B cell (primary cell): Measurements from ENCODE around the gene CDK9. TPM values are rescaled to one million over a fixed set of nuclear protein-coding genes. Genes with fewer than 3 reads are reported as not detected.
A peak's percentile ranks its signal among the peaks of the same experiment; 100 is the strongest.

ENCODE experiments used
- ATAC-seq: fragments of 200-7000 bp; cut with Tn5 transposase; one replicate; pipeline ENCODE4 v1.10.0; 2021; ENCODE audit warnings: low read depth, mild to moderate bottlenecking, moderate number of reproducible peaks, moderate library complexity
- CTCF ChIA-PET: fragments of 350-600 bp; sonication (Branson Sonifier 250); formaldehyde crosslinking; loops from one replicate; lab custom pipeline; 2021; ENCODE audit warnings: antibody characterized with exemption, inconsistent platforms; lab: Charles Lee
- POLR2A ChIA-PET: fragments of 350-600 bp; sonication (Branson Sonifier 250); formaldehyde crosslinking; loops from one replicate; lab custom pipeline; 2021; ENCODE audit warnings: antibody characterized with exemption; lab: Charles Lee
- DNase-seq: peaks from one replicate; pipeline ENCODE4 v3.0.0; 2013
- H2AFZ ChIP-seq: 2 replicates; pipeline ENCODE4 v1.6.1; 2012; ENCODE audit warnings: mild to moderate bottlenecking, low read depth, low read length; ENCODE audit not compliant: insufficient read depth, poor library complexity, severe bottlenecking
- H3K27ac ChIP-seq, 2 donors: 1 replicate in 1 of 2; 2 replicates in 1 of 2; pipeline ENCODE4 v1.5.1; 2012 to 2013; ENCODE audit warnings: low read length in 2 of 2, mild to moderate bottlenecking in 2 of 2, moderate library complexity in 1 of 2
- H3K27me3 ChIP-seq, 4 experiments: fragments of 200-600 bp in 1 of 4; sonication (generic) in 1 of 4; replicated peaks in 1 of 4; 1 replicate in 2 of 4; 2 replicates in 2 of 4; pipeline versions ENCODE4 v1.6.1 to v1.7.0; 2013 to 2016; ENCODE audit warnings: low read length in 3 of 4, mild to moderate bottlenecking in 2 of 4, mixed read lengths in 1 of 4, moderate library complexity in 1 of 4; ENCODE audit not compliant: insufficient read depth in 4 of 4, control insufficient read depth in 3 of 4; ENCODE audit errors: control extremely low read depth in 1 of 4
- H3K36me3 ChIP-seq, 2 experiments: replicated peaks in 1 of 2; 1 replicate in 1 of 2; 2 replicates in 1 of 2; pipeline versions ENCODE4 v1.6.1 to v1.7.1; 2013; ENCODE audit warnings: low read length in 1 of 2; ENCODE audit not compliant: insufficient read depth in 2 of 2, control insufficient read depth in 1 of 2; ENCODE audit errors: control extremely low read depth in 1 of 2, extremely low read depth in 1 of 2
- H3K4me1 ChIP-seq, 2 donors: fragments of 200-600 bp in 1 of 2; sonication (generic) in 1 of 2; 1 replicate in 1 of 2; 2 replicates in 1 of 2; pipeline versions ENCODE4 v1.5.1 to v1.6.1; 2013 to 2017; ENCODE audit warnings: low read length in 2 of 2; ENCODE audit not compliant: control insufficient read depth in 2 of 2, insufficient read depth in 2 of 2
- H3K4me2 ChIP-seq: replicated peaks from 2 replicates; pipeline ENCODE3; 2012; ENCODE audit warnings: mild to moderate bottlenecking, low read depth, low read length; ENCODE audit not compliant: poor library complexity, severe bottlenecking
- H3K4me3 ChIP-seq, 5 experiments: fragments of 200-600 bp in 1 of 5; sonication (generic) in 1 of 5; 1 replicate in 3 of 5; 2 replicates in 2 of 5; pipeline versions ENCODE4 v1.5.1 to v1.7.0; 2011 to 2016; ENCODE audit warnings: low read length in 4 of 5, mild to moderate bottlenecking in 4 of 5, low read depth in 2 of 5, control low read depth in 1 of 5, moderate library complexity in 1 of 5; ENCODE audit not compliant: insufficient read depth in 1 of 5; ENCODE audit errors: control extremely low read depth in 1 of 5, extremely low read depth in 1 of 5
- H3K79me2 ChIP-seq: fragments of 200-600 bp; sonication (generic); one replicate; pipeline ENCODE4 v1.6.0; 2016; ENCODE audit warnings: low read length; ENCODE audit not compliant: control insufficient read depth, insufficient read depth
- H3K9ac ChIP-seq: fragments of 200-600 bp; sonication (generic); 2 replicates; pipeline ENCODE4 v1.6.1; 2017; ENCODE audit warnings: mild to moderate bottlenecking, low read length, moderate library complexity
- H3K9me3 ChIP-seq, 3 donors: one replicate each; pipeline versions ENCODE4 v1.6.1 to v1.7.1; 2013; ENCODE audit warnings: low read length in 2 of 3; ENCODE audit not compliant: control insufficient read depth in 2 of 3, insufficient read depth in 1 of 3; ENCODE audit errors: control extremely low read depth in 1 of 3
- H4K20me1 ChIP-seq: 2 replicates; pipeline ENCODE4 v1.6.0; 2012; ENCODE audit warnings: mild to moderate bottlenecking, low read length; ENCODE audit not compliant: insufficient read depth, control insufficient read depth, poor library complexity, severe bottlenecking
- H3K27ac Mint-ChIP-seq: one replicate; pipeline ENCODE4 v1.8.0; 2021; ENCODE audit warnings: mixed read lengths
- H3K27me3 Mint-ChIP-seq: one replicate; pipeline ENCODE4 v1.8.0; 2021; ENCODE audit warnings: mixed read lengths
- H3K4me1 Mint-ChIP-seq: one replicate; pipeline ENCODE4 v1.8.0; 2021; ENCODE audit warnings: mixed read lengths
- H3K4me3 Mint-ChIP-seq: one replicate; pipeline ENCODE4 v1.8.0; 2021; ENCODE audit warnings: mixed read lengths
- H3K9me3 Mint-ChIP-seq: one replicate; pipeline ENCODE4 v1.8.0; 2022; ENCODE audit warnings: mixed read lengths; ENCODE audit not compliant: insufficient read depth
- CTCF ChIP-seq: fragments of 200-600 bp; IDR thresholded peaks from one replicate; pipeline ENCODE4 v1.8.0; 2022; ENCODE audit warnings: antibody characterized with exemption, mild to moderate bottlenecking
- EZH2 ChIP-seq: IDR thresholded peaks from 2 replicates; pipeline ENCODE4 v1.6.1; 2012; ENCODE audit warnings: borderline replicate concordance, low read depth, mild to moderate bottlenecking, moderate library complexity, low read length; ENCODE audit not compliant: insufficient read depth, poor library complexity, severe bottlenecking
- WGBS: methylation state at CpG from one replicate; pipeline ENCODE4 v1.1.5; 2013; ENCODE audit warnings: missing lambda C conversion rate; ENCODE audit not compliant: insufficient coverage; 5-methylcytosine and 5-hydroxymethylcytosine counted together
- intact Hi-C: fragments of 100-400 bp; cut with micrococcal nuclease; formaldehyde crosslinking; loops from one replicate; pipeline ENCODE4 v1.10.0; 2022
- polyA plus RNA-seq: library from polyadenylated mRNA; depleted of rRNA; stranded (reverse); fragments of >200 nt; gene quantifications from 2 replicates; pipeline ENCODE4 v1.2.3, GENCODE V29; 2012
- total RNA-seq, 2 donors: library from RNA; stranded (reverse); fragments of 120-200 nt in 1 of 2; gene quantifications; 1 replicate in 1 of 2; 2 replicates in 1 of 2; pipeline versions ENCODE4 v1.2.3 to v1.2.4, GENCODE V29; 2013 to 2022

CDK9 gene
- total and polyA plus RNA-seq, 2 donors (not counting 1 experiment from before 2014, with no cell fraction given), result 145 to 176 TPM

- Mint-ChIP-seq H3K9me3 (no peaks in the 10 kb centered on the region), H3K4me1 (peaks cover 33% of the 10 kb centered on the region), H3K4me3 (no peak overlapping the region), H3K27ac (peak overlapping the region; percentile 41), H3K27me3 (no peaks in the 10 kb centered on the region)
- H3K79me2 ChIP-seq, result peaks cover 16% of the 10 kb centered on the region
- no peaks in the 10 kb centered on the region for H3K9me3 ChIP-seq
- DNase-seq (no peak), ATAC-seq (no peak)
- no peak overlapping the region for H3K4me2 ChIP-seq
- 86% methylated on average over 10 of the region's 14 CpGs for WGBS
- POLR2A ChIA-PET, result interaction anchor here (0.7 to 2.3 kb wide), 4 partner anchors 8 to 208 kb away, joined by 5 to 10 read pairs (median 6); no protein-coding TSS in a partner anchor
- H3K4me3 ChIP-seq, result no peak overlapping the region
- peak overlapping the region in 1 of 2 donors; percentile 57 for H3K27ac ChIP-seq
- H2AFZ ChIP-seq, result no peak overlapping the region
- H3K36me3 ChIP-seq, result peaks cover 0 to 27% of the 10 kb centered on the region in 2 experiments
- H3K9ac ChIP-seq, result no peak overlapping the region
- H3K4me1 ChIP-seq, result peaks cover 20 to 29% of the 10 kb centered on the region in 2 donors
- no peaks in the 10 kb centered on the region for H3K27me3 ChIP-seq
- intact Hi-C loops, result no loop called here
- H4K20me1 ChIP-seq, result peaks cover 27% of the 10 kb centered on the region
- TF ChIP-seq CTCF (no peak), EZH2 (no peak)
- CTCF ChIA-PET, result interaction anchor here (0.9 kb wide), 1 partner anchor 75 kb away, joined by 3 read pairs; no protein-coding TSS in a partner anchor
Measured at GRCh38 chr9:127794001-127794791, 8.4 kb downstream of the CDK9 start.
